GM23248 (cell line): ENCODE results near the gene HBP1. TPM values are rescaled to one million over a fixed set of nuclear protein-coding genes. Genes with fewer than 3 reads are reported as not detected.
"Not testable (repeated sequence)": the region's sequence is repeated elsewhere in the genome, so short reads cannot be mapped to it uniquely, and the experiment has no call there.

Source experiments
- DNase-seq: peaks from one replicate; pipeline ENCODE4 v3.0.0-alpha.2; 2015
- H2AFZ ChIP-seq: fragments of 200-600 bp; sonication (generic); 2 replicates; pipeline ENCODE4 v1.6.1; 2016; ENCODE audit warnings: antibody characterized with exemption
- H3F3A ChIP-seq: fragments of 200-600 bp; sonication (generic); 2 replicates; pipeline ENCODE4 v1.6.1; 2016; ENCODE audit warnings: mild to moderate bottlenecking, antibody characterized with exemption, mixed run types; ENCODE audit not compliant: insufficient read depth
- H3K27ac ChIP-seq: fragments of 200-600 bp; sonication (generic); 2 replicates; pipeline ENCODE4 v1.5.1; 2016; ENCODE audit warnings: mild to moderate bottlenecking
- H3K27me3 ChIP-seq: fragments of 200-600 bp; sonication (generic); replicated peaks from 2 replicates; pipeline ENCODE4 v1.6.1; 2016; ENCODE audit warnings: mild to moderate bottlenecking; ENCODE audit not compliant: insufficient read depth
- H3K36me3 ChIP-seq: fragments of 200-600 bp; sonication (generic); 2 replicates; pipeline ENCODE4 v1.6.1; 2016; ENCODE audit warnings: low read depth, mild to moderate bottlenecking
- H3K4me1 ChIP-seq: fragments of 200-600 bp; sonication (generic); 2 replicates; pipeline ENCODE4 v1.6.1; 2016; ENCODE audit warnings: mild to moderate bottlenecking; ENCODE audit not compliant: insufficient read depth
- H3K4me2 ChIP-seq: fragments of 200-600 bp; sonication (generic); one replicate; pipeline ENCODE4 v1.6.1; 2016; ENCODE audit warnings: mild to moderate bottlenecking; ENCODE audit not compliant: unreplicated experiment
- H3K4me3 ChIP-seq: fragments of 200-600 bp; sonication (generic); 2 replicates; pipeline ENCODE4 v1.5.1; 2016; ENCODE audit warnings: mild to moderate bottlenecking
- H3K79me2 ChIP-seq: fragments of 200-600 bp; sonication (generic); 2 replicates; pipeline ENCODE4 v1.6.1; 2016; ENCODE audit warnings: mild to moderate bottlenecking; ENCODE audit not compliant: insufficient read depth
- H3K9ac ChIP-seq: fragments of 200-600 bp; sonication (generic); 2 replicates; pipeline ENCODE4 v1.6.1; 2016; ENCODE audit warnings: mild to moderate bottlenecking
- H3K9me2 ChIP-seq: fragments of 200-600 bp; sonication (generic); 2 replicates; pipeline ENCODE4 v1.6.1; 2016; ENCODE audit warnings: mixed run types, mild to moderate bottlenecking, moderate library complexity; ENCODE audit not compliant: insufficient read depth
- H3K9me3 ChIP-seq: fragments of 200-600 bp; sonication (generic); one replicate; pipeline ENCODE4 v1.6.1; 2017; ENCODE audit warnings: low read depth
- H4K20me1 ChIP-seq: fragments of 200-600 bp; sonication (generic); 2 replicates; pipeline ENCODE4 v1.6.0; 2016; ENCODE audit not compliant: insufficient read depth
- EZH2 ChIP-seq: fragments of 200-600 bp; sonication (generic); IDR thresholded peaks from 2 replicates; pipeline ENCODE4 v1.6.1; 2018; ENCODE audit warnings: antibody characterized with exemption, mild to moderate bottlenecking; ENCODE audit not compliant: insufficient read depth, poor library complexity, severe bottlenecking
- EZH2phosphoT487 ChIP-seq: fragments of 200-600 bp; sonication (generic); IDR thresholded peaks from 2 replicates; pipeline ENCODE4 v1.6.1; 2018; ENCODE audit warnings: antibody characterized with exemption, moderate library complexity, mild to moderate bottlenecking, low read depth; ENCODE audit not compliant: insufficient read depth
- WGBS, 2 experiments: methylation state at CpG; one replicate each; pipeline ENCODE4 v1.1.6; 2015 to 2017; ENCODE audit warnings: low lambda C conversion rate in 2 of 2, low coverage in 1 of 2; ENCODE audit errors: missing lambda C conversion rate in 2 of 2; 5-methylcytosine and 5-hydroxymethylcytosine counted together
- in situ Hi-C: fragments of 300-500 bp; cut with MboI; formaldehyde crosslinking; loops from 2 replicates; pipeline ENCODE4 v1.15.0; 2020
- polyA plus RNA-seq: library from polyadenylated mRNA; unstranded; fragments of >200 nt; fragmentation: Nextera tagmentation; extraction: Ambion mirVana; gene quantifications from 2 replicates; pipeline ENCODE4 v1.2.1, GENCODE V29; 2016
- total RNA-seq: library from RNA; depleted of rRNA; stranded (reverse); fragments of >200 nt; shearing (Covaris generic); gene quantifications from 2 replicates; pipeline ENCODE4 v1.2.3, GENCODE V29; 2014

Gene HBP1
- total and polyA plus RNA-seq, 2 experiments from 2014 or later: 75.6 to 87.5 TPM

DNA sequence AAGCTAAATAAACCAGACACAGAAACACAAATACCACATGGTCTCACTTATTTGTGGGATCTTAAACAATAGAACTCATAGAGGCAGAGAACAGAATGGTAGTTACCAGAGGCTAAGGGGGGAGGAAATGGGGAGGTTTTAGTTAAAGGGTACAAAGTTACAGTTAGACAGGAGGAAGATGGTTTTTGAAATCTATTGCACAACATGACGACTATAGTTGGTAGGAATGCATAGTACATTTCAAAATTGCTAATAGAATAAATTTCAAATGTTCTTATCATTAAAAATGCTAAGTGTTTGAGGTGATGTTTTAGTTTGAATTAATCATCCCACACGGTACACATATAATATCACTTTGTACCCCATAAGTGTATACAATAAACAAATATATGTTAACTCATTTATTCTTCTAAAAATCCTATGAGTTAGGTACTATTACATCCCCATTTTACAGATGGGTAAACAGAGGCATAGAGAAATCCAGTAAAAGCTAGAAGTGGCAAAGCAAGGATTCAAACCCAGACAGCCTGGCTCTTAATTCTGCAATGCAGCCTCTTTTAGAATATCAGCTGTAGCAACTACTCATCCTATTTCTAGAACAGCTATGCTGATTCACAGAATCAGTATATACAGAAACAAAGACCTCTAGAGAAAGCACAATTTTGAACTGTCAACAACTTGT is 50.9 kb downstream of the HBP1 start:
- H3K9me3 ChIP-seq: no peaks in the 10 kb centered on the region
- 93 to 94% methylated on average over 2 of the region's 2 CpGs for WGBS, 2 experiments
- in situ Hi-C loops: no loop called here
- no peaks in the 10 kb centered on the region for H3K27me3 ChIP-seq
- no peak for TF ChIP-seq EZH2
- TF ChIP-seq EZH2phosphoT487: no peak
- no peak overlapping the region for H3K4me2 ChIP-seq
- no peak overlapping the region for H3K4me3 ChIP-seq
- H3K79me2 ChIP-seq: no peaks in the 10 kb centered on the region
- no peaks in the 10 kb centered on the region for H3K36me3 ChIP-seq
- no peaks in the 10 kb centered on the region for H3F3A ChIP-seq
- H3K9me2 ChIP-seq: no peaks in the 10 kb centered on the region
- no peak overlapping the region for H3K9ac ChIP-seq
- no peak overlapping the region for H3K27ac ChIP-seq
- H3K4me1 ChIP-seq: no peaks in the 10 kb centered on the region
- no peaks in the 10 kb centered on the region for H4K20me1 ChIP-seq
- DNase-seq: no peak
- no peak overlapping the region for H2AFZ ChIP-seq

DNA sequence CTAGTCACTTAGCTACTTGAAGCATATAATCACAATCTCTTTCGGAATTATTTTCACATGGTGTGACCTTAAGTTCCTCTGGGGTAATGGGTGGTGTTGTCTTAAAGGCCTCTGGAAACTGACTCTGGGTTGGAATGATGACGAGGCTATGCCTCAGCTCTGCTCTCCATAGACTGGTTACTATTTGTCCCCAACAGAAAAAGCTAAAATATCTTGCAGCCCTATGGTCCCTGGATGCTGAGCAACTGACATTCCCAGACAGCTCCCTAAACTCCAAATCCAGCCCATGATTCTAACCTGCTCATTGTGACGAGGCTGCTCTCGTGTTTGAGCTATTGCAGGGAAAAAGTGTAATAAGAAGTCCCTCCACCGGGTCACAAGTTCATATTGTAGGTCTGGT is 51.6 kb downstream of the HBP1 start:
- no peak for DNase-seq

DNA sequence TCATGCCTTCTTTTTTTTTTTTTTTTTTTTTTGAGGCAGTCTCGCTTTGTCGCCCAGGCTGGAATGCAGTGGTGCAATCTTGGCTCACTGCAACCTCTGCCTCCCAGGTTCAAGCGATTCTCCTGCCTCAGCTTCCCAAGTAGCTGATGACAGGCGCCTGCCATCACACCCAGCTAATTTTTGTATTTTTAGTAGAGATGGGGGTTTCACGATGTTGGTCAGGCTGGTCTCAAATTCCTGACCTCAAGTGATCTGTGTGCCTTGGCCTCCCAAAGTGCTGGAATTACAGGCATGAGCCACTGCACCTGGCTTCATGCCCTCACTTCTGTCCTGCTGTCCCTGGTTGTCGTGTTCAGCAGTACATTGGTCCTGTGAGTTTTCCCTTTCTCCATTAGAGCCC is 52.0 kb downstream of the HBP1 start:
- H3K4me1 ChIP-seq, H3K27ac ChIP-seq, H3K4me2 ChIP-seq, H3K9me3 ChIP-seq, H3K79me2 ChIP-seq, in situ Hi-C loops, H3F3A ChIP-seq, H3K9ac ChIP-seq, H3K36me3 ChIP-seq, H4K20me1 ChIP-seq, H3K4me3 ChIP-seq, H3K27me3 ChIP-seq, DNase-seq, H3K9me2 ChIP-seq, H2AFZ ChIP-seq: not testable (repeated sequence)
- WGBS, 2 experiments: 88 to 90% methylated on average over 4 to 6 of the region's 6 CpGs

More for the DNA sequence above, 51.6 kb downstream of the HBP1 start:
- Histone ChIP-seq H3K79me2 (no peaks in the 10 kb centered on the region), H3K9ac (no peak overlapping the region), H3K27me3 (no peaks in the 10 kb centered on the region), H3K27ac (no peak overlapping the region), H3K4me3 (no peak overlapping the region), H3K9me2 (no peaks in the 10 kb centered on the region), H3K36me3 (no peaks in the 10 kb centered on the region), H3F3A (no peaks in the 10 kb centered on the region), H2AFZ (no peak overlapping the region), H4K20me1 (no peaks in the 10 kb centered on the region), H3K9me3 (no peaks in the 10 kb centered on the region), H3K4me2 (no peak overlapping the region), H3K4me1 (no peaks in the 10 kb centered on the region)
- TF ChIP-seq EZH2 (no peak), EZH2phosphoT487 (no peak)
- 94 to 96% methylated on average over 5 of the region's 5 CpGs for WGBS, 2 experiments
- in situ Hi-C loops: no loop called here

GRCh38 chr7:107224374-107225223 is 55.8 kb downstream of the HBP1 start:
- no peak overlapping the region for H2AFZ ChIP-seq
- H3K9me3 ChIP-seq: no peaks in the 10 kb centered on the region
- no peaks in the 10 kb centered on the region for H3K9me2 ChIP-seq
- H3K27me3 ChIP-seq: no peaks in the 10 kb centered on the region
- H3K79me2 ChIP-seq: no peaks in the 10 kb centered on the region
- DNase-seq: no peak
- no peaks in the 10 kb centered on the region for H3K36me3 ChIP-seq
- no peak for TF ChIP-seq EZH2
- TF ChIP-seq EZH2phosphoT487: no peak
- H3F3A ChIP-seq: no peaks in the 10 kb centered on the region
- no peak overlapping the region for H3K27ac ChIP-seq
- no peak overlapping the region for H3K4me2 ChIP-seq
- in situ Hi-C loops: no loop called here
- H3K4me3 ChIP-seq: no peak overlapping the region
- H3K4me1 ChIP-seq: no peaks in the 10 kb centered on the region
- 86 to 93% methylated on average over 5 of the region's 5 CpGs for WGBS, 2 experiments
- no peak overlapping the region for H3K9ac ChIP-seq
- H4K20me1 ChIP-seq: no peaks in the 10 kb centered on the region
